CD4-positive, alpha-beta T cell treated with Interleukin-17A for 1 hour (primary cell): Measurements from ENCODE around the gene UPK1A.
"Not testable (repeated sequence)": the region's sequence is repeated elsewhere in the genome, so short reads cannot be mapped to it uniquely, and the experiment has no call there.

Experiments used
- DNase-seq: peaks from one replicate; pipeline ENCODE4 v3.0.0-alpha.2; 2020

Gene UPK1A

DNA sequence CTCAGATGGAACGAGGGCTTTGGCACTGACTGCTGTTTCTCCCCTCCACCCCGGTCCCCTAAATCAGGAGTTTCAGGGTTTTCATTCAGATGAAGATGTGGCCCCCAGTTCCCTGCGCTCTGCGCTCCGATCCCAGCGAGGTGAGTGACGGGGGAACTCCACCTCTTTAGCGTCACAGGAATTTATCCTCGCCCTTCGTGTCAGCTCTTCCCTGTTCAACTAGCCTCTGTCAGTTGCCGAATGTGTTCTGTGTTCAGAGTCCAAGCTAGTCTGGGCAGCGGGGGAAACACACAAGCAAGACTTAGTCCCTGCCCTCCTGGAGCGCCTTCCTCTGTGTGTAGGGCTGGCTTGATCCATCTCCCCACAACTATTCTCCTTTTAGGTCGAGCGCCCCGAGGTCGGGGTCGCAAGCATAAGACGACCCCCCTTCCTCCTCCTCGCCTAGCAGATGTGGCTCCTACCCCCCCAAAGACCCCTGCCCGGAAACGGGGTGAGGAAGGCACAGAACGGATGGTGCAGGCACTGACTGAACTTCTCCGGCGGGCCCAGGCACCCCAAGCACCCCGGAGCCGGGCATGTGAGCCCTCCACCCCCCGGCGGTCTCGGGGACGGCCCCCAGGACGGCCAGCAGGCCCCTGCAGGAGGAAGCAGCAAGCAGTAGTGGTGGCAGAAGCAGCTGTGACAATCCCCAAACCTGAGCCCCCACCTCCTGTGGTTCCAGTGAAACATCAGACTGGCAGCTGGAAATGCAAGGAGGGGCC lies 53.3 kb downstream of the UPK1A start:
- DNase-seq = no peak

DNA sequence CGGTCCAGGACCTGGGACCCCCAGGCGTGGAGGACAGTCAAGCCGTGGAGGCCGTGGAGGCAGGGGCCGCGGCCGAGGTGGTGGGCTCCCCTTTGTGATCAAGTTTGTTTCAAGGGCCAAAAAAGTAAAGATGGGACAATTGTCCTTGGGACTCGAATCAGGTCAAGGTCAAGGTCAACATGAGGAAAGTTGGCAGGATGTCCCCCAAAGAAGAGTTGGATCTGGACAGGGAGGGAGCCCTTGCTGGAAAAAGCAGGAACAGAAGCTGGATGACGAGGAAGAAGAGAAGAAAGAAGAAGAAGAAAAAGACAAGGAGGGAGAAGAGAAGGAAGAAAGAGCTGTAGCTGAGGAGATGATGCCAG lies 53.8 kb downstream of the UPK1A start:
- no peak for DNase-seq

DNA sequence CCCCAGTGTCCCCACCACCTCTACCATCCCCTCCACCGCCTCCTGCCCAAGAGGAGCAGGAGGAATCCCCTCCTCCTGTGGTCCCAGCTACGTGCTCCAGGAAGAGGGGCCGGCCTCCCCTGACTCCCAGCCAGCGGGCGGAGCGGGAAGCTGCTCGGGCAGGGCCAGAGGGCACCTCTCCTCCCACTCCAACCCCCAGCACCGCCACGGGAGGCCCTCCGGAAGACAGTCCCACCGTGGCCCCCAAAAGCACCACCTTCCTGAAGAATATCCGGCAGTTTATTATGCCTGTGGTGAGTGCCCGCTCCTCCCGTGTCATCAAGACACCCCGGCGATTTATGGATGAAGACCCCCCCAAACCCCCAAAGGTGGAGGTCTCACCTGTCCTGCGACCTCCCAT lies 54.3 kb downstream of the UPK1A start:
- no peak for DNase-seq

DNA sequence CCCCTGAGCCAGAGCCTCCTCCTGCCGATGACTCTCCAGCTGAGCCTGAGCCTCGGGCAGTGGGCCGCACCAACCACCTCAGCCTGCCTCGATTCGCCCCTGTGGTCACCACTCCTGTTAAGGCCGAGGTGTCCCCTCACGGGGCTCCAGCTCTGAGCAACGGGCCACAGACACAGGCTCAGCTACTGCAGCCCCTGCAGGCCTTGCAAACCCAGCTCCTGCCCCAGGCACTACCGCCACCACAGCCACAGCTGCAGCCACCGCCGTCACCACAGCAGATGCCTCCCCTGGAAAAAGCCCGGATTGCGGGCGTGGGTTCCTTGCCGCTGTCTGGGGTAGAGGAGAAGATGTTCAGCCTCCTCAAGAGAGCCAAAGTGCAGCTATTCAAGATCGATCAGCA lies 55.1 kb downstream of the UPK1A start:
- DNase-seq = no peak

DNA sequence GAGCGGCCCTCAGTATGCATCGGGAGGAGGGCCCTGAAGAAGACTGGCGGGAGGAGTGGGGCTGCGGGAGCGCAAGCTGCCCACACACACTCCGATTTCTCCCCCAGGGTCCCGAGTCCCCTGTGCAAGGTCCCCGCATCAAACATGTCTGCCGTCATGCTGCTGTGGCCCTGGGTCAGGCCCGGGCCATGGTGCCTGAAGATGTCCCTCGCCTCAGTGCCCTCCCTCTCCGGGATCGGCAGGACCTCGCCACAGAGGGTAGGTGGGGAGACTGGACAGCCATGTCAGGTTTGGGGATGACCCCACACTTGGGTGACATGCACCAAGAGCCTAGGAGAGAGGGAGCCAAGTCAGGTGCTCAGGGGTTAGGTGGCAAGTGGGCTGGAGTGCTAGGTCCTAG lies 56.1 kb downstream of the UPK1A start:
- no peak for DNase-seq

DNA sequence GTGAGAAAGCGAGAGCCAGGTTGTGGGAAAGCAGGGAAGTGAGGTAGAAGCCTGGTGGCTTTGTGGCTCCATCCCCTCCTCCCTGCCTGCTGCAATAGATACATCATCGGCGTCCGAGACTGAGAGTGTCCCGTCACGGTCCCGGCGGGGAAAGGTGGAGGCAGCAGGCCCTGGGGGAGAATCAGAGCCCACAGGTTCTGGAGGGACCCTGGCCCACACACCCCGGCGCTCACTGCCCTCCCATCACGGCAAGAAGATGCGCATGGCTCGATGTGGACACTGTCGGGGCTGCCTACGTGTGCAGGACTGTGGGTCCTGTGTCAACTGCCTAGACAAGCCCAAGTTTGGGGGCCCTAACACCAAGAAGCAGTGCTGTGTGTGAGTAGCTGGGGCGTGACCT lies 56.6 kb downstream of the UPK1A start:
- no peak for DNase-seq

DNA sequence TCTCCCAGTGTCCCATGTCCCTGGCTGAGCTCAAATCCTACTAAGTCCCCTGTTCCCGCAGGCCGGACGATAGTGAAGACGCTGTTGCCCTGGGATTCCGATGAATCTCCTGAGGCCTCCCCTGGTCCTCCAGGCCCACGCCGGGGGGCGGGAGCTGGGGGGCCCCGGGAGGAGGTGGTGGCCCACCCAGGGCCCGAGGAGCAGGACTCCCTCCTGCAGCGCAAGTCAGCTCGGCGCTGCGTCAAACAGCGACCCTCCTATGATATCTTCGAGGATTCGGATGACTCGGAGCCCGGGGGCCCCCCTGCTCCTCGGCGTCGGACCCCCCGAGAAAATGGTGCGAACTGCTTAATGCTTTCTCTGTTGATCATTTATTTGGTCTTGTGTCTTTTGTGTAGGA lies 57.4 kb downstream of the UPK1A start:
- no peak for DNase-seq

DNA sequence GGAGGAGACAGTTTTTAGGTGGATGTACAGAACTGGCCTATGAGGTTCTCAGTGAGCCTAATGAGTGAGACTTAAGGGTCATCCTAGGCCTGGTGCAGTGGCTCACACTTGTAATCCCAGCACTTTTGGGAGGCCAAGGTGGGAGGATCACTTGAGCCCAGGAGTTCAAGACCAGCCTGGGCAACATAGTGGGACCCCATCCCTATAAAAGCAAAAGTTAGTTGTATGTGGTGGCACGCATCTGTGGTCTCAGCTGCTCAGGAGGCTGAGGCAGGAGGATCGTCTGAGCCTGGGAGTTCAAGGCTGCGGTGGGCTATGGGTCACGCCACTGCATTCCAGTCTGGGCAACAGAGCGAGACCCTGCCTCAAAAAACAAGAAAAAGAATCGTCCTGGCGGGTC lies 57.8 kb downstream of the UPK1A start:
- not testable (repeated sequence) for DNase-seq

DNA sequence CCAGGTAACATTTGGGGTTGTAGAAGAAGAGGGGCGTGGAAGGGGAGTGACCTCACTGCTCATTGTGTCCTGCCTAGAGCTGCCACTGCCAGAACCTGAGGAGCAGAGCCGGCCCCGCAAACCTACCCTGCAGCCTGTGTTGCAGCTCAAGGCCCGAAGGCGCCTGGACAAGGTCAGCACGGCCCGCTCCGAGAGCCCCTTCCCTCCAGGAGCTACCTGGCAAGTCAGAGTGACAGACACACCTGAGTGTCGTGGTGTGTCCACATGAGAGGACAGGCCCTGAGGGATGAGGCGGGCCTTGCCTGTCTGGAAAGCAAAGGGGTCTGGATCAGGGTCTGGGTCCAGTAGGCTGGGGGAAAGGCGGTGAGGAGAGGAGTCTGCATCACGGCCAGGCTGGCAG lies 58.2 kb downstream of the UPK1A start:
- DNase-seq = no peak

DNA sequence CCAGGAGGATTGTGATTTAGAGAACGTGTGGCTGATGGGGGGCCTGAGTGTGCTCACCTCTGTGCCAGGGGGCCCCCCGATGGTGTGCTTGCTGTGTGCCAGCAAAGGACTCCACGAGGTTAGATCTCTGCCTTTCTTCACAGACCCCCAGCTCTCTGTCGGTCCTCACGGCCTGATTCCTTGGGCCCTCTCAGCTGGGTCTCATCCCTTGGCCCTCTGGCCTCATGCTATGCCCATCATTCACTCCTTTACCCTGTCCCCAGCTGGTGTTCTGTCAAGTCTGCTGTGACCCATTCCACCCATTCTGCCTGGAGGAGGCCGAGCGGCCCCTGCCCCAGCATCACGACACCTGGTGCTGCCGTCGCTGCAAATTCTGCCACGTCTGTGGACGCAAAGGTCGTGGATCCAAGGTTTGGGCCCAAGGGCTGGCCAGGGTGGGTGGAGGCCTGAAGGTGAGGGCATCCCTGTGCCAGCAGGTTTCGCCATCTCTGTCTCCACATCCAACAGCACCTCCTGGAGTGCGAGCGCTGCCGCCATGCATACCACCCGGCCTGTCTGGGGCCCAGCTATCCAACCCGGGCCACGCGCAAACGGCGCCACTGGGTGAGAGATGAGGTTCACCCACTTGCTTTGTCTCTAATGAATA lies 59.0 kb downstream of the UPK1A start:
- DNase-seq = no peak

DNA sequence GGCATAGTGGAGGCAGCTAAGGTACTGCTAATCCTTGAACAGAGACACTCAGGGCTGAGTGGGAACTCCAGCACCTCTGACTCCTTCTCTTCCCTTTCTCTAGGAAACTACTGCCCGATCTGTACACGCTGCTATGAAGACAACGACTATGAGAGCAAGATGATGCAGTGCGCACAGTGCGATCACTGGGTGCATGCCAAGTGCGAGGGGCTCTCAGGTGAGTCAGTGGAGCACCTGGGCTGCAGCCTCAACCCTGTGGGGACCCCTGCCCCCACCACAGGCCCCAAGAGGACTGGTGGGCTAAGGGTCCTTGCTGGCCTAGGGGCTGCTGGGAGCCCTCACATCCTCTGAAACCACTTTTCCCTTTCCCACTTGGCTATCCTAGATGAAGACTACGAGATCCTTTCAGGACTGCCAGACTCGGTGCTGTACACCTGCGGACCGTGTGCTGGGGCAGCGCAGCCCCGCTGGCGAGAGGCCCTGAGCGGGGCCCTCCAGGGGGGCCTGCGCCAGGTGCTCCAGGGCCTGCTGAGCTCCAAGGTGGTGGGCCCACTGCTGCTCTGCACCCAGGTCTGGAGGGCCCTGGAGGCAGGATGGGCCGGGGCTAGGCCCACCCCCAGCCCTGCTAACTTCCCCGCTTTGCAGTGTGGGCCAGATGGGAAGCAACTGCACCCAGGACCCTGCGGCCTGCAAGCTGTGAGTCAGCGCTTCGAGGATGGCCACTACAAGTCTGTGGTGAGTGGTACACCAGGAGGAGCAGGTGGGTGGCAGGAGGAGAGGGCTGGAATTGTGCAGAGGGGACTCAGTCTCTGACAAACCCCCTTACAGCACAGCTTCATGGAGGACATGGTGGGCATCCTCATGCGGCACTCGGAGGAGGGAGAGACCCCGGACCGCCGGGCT lies 61.0 kb downstream of the UPK1A start:
- no peak for DNase-seq
